GM19438 (cell line): ENCODE results near the gene WFS1.

ENCODE experiments used
- ATAC-seq: cut with Tn5 transposase; IDR thresholded peaks from one replicate; pipeline ENCODE4 v1.9.1; 2021; ENCODE audit warnings: low read depth; ENCODE audit not compliant: unreplicated experiment

The WFS1 gene

GRCh38 chr4:6351246-6352000, 81.8 kb downstream of the WFS1 start:
- ATAC-seq = no peak

GRCh38 chr4:6352031-6352692, 82.5 kb downstream of the WFS1 start:
- no peak for ATAC-seq
